Activated CD8-positive, alpha-beta memory T cell treated with anti-CD3 and anti-CD28 coated beads for 4 hours (primary cell): ENCODE data around the gene LRRC3C.
"Not testable (repeated sequence)": the region's sequence is repeated elsewhere in the genome, so short reads cannot be mapped to it uniquely, and the experiment has no call there.

Experiments
- DNase-seq, 2 donors: peaks; one replicate each; pipeline ENCODE4 v3.0.0-alpha.2; 2020; ENCODE audit warnings: low read depth in 2 of 2

The LRRC3C gene, protein sequence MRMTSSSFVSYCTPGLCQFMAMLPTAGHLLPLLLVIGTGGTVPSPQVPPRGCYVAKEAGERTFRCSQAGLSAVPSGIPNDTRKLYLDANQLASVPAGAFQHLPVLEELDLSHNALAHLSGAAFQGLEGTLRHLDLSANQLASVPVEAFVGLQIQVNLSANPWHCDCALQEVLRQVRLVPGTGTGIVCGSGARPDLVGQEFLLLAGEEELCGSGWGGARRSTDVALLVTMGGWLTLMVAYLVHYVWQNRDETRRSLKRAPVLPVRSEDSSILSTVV

DNA sequence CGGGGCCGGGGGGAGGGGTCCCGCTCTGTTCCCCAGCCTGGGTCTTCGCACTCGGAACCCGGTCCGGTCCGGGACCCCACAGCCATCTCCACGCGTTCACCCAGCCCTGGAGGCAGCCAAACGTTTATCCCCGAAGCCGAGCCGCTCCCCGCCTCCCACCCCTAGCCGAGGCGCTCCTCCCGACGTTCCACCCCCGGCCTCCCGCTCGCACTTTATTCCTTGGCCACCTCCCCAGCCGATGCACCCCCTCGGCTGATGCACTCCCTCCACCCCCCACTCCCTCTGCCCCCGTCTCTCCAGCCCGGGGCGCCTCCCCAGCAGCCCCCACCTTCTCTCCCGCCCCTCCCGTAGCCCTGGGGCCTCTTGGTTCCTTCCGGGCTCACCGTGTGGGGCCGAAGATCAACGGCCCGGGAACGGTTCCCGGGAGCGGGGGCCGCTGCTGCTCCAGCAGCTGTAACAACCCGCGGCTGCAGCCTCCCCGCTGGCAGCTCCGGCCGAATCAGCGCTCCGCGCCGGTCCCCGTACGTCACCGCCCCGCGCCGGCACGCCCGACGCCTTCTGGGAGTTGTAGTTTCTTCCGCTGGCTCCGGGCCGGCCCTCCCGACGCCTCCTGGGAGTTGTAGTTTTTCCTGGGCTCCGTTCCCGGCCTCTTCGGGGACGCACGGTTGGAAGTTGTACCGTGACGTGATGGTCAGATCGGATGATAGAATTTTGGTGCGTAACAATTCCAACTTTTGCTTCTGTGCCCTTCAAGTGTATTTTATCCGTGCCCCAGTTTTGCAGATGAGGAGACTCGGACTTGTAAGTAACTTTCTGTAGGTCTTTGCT lies at the start of gene LRRC3C, which contains the start of gene ORMDL3:
Gene LRRC3C, plus strand, starts transcription at position 632 of the 828 bp plus-strand sequence. CDS start 13,792 bp downstream, outside the sequence.
Gene ORMDL3, minus strand, starts transcription at position 501 of the 828 bp plus-strand sequence. CDS start 3,398 bp downstream, outside the sequence.
- peak; percentile 80 to 81 for DNase-seq

DNA sequence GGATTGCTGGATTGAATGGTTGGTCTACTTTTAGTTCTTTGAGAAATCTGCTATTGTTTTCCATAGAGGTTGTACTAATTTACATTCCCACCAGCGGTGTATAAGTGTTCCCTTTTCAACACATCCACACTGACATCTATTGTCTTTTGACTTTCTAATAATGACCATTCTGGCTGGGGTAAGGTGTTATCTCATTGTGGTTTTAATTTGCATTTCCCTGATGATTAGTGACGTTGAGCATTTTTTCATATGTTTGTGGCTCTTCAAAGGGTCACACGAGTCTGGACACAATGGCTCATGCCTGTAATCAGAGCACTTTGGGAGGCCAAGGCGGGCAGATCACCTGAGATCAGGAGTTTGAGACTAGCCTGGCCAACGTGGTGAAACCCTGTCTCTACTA lies 41.4 kb upstream of the LRRC3C start:
- DNase-seq: not testable (repeated sequence)

DNA sequence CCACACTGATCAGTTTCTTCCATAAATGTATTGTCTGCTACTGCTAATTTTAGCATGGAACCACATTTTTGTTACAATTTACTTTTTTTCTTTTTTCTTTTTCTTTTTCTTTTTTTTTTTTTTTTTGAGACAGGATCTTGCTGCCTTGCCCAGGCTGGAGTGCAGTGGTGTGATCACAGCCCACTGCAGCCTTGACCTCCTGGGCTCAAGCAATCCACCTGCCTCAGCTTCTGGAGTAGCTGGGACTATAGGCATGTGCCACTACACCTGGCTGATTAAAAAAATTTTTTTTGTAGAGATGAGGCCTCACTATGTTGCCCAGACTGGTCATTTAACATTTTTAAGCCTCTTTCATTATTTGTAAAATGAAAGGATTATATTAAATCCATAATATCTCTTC lies 40.5 kb upstream of the LRRC3C start:
- no peak for DNase-seq

DNA sequence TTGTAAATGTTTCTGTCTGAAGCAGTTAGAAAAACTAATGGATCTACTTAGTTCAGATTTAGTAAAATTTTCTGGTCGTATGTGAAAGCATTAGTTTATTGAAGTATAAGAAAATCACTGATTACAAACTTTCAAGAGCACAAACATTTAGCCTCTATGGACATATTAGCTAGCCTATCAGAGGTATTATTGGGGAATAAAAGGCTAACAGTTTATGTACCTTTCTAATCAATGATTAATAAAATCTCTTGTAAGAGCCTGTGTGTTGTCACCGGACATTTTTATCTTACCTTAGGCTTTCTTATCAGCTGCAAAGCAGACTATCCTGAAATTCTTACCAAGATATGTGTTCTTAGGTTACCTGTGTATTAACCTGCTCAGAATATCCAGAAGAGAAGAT lies 38.3 kb upstream of the LRRC3C start:
- DNase-seq: no peak

DNA sequence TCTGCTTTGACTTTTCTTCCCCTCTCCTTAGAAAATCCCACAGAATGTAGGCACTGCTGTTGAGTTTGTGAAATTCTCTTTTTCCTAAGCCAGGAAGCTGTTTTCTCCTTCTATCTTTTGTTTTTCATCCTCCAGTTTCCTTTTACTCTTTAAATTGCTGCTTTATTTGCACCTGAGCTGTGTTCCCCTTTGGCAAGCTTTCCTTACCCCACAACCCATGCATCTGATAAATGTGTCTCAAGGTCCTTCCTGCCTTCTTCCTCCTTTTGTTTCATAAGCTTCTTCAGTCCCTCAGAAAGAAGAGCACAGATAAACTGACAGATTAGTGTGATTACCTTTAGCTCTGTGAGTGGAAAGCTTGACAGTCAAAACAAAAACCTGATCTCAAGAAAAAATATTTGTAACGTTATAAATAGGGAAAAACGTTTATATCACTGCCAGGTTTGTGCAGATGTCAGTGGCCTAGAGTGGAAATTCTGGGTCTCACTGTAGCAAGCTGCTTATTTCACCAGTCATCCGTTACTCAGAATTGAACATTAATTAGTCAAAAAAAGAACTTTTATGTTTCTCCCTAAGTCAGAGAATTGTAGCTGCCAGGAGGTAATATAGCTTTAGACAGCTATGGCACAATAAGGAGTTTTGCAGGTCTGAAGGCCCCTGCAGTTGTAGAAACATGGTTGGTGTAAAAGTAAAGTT lies 32.7 kb upstream of the LRRC3C start:
- DNase-seq: no peak

DNA sequence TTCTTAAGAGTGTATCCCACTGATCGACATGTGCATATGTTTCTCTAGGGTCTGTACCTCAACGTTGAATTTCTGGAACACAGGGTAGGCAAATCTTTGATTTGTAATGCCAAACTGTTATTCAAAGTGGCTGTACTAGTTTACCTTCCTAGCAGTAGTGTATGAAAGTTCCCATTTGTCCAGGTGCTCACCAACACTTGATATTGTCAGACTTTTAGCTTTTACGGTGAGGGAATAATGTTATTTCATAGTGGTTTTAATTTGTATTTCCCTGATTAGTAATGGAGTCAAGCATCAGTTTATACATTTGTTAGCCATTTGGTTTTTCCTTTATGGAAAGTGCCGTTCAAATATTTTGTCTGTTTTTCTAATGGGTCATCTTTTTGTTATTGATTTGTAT lies 29.4 kb upstream of the LRRC3C start:
- no peak for DNase-seq

DNA sequence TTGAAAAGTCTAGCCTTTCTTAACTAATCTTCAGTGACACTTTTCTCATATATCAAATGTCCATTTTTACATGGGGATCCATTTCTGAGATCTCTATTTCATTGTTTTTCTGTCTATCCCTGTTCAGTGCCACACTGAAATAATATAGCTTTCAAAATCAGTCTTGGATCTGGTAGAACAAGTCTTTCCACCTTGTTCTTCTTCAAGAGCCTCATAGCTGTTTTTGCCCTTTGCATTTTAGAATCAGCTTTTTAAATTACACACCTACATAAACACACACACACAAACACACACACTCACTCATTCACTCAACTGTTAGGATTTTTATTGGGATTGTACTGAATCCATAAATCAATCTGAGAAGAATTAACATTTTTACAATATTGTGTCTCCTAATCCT lies 28.3 kb upstream of the LRRC3C start:
- no peak for DNase-seq

DNA sequence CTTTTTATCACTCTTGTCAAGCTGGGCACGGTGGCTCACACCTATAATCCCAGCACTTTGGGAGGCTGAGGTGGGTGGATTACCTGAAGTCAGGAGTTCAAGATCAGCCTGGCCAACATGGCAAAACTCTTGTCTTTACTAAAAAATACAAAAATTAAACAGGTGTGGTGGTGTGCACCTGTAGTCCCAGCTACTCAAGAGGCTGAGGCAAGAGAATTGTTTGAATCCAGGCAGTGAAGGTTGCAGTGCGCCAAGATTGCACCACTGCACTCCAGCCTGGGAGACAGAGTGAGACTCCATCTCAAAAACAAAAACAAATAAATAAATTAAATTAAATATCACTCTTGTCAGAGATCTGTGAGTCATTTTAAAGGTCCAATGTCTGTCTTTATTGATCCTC lies 25.5 kb upstream of the LRRC3C start:
- DNase-seq: not testable (repeated sequence)

DNA sequence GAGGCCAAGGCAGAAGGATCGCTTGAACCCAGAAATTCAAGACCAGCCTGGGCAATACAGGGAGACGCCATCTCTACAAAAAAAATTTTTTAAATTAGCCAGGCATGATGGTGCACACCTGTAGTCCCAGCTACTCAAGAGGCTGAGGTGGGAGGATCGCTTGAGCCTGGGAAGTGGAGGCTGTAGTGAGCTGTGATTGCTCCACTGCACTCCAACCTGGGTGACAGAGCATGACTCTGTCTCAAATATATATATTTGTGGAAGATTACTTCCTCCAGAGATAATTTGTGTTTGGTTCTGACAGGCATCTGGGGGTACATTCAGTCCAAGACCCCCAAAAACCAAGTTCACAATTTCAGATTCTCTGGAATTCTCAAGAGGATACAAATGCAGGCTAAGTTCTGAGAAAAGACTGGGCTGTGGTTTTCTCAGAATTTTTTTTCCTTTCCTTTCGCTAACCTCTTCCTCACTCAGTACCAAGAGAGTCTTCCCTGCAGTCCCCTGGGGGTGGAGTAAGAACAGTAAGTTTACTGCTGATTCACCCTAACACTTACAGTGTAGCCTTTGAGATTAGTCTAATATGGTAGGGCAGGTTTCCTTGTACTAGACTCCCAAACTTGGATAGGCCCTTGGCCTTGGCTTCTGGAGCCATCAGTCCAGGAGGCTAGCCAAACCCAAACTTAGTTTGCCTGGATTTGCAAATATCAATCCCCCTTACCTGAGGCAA lies 24.2 kb upstream of the LRRC3C start:
- DNase-seq: no peak

DNA sequence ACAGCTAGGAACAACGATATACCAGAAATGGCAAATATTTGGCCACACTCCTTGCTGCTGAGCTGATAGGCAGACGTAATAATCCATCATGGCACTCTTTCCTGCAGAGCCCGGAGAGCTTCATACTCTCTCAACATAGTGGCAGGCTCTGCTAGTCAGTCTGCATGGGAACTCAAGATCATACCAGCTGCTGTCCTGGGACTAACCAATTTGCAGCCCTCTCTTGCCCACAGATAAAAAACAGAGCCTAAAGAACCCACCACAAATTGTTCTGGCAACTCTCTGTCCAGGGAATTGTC lies 22.6 kb upstream of the LRRC3C start:
- DNase-seq: no peak

DNA sequence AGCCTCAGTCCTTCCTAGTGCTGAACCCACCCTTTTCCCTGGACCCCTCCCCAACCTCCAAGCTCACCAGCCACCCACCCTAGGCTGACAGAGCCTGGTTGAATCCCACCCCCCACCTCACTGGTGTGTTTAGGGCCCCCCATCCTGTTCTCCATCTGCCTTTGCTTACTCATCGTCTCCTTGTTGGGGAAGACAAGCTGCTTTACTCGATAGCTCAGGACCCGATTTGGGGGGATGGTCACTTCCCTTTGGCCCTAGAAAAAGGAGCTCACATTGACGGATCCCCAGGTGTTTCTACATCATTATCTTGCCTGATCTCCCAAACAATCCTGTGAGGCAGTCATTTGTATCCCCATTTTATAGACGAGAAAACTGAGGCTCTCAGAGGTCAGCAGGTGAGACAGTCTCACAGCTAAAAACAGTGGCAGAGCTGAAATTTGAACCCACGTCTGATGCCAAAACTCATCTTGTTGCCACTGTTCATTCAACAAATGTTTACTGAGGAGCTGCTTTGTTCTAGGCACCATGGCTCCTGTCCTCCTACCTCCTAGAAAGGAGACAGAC lies 18.7 kb upstream of the LRRC3C start:
- no peak for DNase-seq

DNA sequence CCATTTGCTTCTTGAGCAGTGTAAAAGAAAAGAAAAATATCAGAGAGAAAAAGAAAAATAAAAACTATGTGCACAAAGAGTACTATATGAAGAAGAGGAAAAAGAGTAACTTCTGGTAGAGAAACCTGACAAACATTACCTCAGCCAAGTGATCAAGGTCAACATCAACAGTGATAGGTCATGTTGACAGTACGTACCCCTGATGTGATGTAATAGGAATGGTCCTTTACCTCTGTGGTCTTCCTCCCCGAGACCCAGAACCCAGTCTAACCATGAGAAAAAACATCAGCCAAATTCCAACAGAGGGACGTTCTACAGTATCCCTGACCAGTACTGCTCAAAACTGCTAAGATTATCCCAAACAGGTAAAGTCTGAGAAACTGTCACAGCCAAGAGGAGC lies 13.5 kb upstream of the LRRC3C start:
- DNase-seq: no peak

DNA sequence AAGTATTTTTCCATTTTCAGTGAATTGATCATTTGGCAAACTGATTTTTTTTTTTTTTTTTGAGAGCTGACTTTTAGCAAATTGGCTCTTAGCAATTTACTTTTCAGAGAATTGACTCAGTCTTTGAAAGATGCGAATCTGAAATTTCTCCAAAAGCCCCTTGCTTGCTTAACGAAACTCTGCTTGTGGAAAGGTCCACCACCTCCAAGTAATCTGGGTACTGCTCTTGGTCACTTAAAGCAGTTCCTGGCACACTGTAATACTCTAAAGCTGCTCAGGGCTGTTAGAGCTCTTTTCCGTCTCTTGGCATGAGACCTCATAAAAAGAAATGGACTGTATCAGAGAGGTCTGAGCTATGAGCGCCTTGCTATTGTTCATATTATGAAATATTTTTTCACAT lies 12.0 kb upstream of the LRRC3C start:
- DNase-seq: no peak

DNA sequence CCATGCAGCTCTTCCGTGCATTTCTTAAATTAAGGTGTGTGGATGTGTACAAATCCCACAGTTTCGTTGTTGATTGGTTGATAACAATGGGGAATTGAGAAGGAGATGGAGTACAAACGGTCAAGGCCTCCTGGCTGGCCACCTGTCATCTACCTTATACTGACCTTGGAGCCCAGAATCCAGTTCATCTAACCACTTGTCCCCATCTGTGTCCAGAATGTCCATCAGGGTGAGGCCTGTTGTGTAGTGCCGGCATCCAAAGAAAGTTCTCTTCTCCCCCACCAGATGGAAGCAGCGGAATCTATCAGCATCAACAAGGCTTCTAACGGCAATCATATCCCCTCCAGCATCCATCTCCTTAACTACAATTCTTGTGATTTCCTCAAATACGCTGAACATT lies 10.6 kb upstream of the LRRC3C start:
- no peak for DNase-seq

DNA sequence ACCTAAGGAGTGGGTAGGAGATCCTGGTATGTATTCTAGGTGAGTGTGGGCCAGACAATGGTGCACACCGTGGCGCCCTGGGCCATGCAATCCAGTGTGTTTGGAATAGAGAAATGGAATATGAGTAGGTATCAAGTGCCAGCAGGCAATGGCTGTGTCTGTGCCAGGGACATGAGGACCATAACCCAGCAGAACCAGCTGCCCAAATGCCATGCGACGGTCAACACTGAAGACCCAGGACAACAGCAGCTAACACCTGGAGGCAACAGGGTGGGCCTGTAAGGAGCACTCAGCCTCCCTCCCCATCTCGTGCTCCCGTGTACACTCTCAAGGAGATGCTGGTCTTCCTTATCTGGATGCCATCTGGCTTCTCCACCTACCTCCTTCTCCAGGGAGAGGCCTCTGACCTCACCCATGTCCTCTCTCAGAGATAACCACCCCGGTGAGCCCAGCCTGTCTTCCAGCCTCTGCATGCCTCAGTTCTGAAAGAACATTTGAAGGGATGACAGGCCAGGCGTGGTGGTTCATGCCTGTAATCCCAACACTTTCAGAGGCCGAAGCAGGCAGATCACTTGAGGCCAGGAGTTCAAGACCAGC lies 8.3 kb upstream of the LRRC3C start:
- no peak for DNase-seq

DNA sequence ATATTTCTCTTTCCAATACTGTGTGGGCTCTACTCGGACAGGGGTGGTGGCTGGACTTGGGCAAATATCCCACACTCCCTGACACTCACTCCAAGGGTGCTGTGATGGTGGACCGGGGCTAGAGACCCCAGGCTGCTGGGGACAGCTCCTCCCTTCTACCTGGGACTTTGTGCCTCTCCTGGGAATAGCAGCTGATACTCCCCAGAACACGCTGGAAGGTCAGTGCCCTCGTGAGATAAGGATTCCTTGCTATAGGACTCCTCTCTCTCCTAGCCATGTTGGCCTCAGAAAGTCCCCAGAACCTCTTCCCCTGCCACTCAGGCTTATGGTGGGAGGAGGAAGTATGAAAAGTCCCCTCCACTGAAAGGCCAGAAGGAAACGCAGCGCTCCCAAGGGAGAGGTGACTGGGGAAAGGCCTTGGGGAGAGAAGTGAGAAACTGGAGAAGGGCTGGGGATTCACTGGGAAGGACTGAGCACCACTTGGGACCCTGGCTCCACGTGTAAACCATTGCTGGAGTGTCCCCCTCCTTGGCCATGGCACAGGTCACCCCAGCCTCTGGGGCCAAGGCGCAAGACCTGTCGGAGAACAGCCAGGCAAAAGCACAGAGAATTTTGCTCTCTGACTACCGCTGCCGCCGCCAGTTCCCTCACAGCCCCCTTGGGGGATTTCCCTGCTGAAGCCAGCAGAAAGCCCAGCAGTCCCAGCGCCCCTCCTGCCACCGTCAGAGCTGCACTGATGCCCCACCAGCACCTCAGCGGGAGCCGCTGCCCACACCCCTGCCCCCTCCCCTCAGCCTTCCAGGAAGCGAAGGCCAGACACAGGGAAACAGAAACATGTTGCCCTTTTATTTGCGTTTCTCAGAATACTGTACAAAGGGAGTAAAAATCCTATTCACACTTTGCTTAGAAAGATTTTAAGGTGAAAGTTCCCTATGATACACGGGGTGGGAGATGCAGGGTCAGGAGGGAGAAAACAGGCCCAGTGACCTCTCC lies 7.0 kb upstream of the LRRC3C start:
- peak in 1 of 2 donors; percentile 18 for DNase-seq

DNA sequence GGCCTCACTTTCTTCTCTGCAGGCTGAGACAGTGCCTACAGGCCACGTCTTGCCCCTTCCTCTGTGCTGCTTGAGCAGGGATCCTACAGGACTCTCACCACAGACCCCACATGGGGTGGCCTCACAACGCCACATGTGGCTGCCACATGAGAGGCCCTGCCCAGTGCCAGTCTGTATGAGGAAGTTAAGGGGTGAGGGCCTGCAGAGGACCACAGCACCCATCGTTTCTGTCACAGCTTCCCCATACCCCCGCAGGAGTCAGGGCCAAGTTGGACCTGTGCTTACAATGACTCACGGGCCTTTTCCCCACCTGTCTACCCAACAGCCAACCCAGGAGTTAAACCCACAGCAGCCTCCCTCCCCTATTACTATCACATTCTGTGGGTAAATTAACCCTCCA lies 6.2 kb upstream of the LRRC3C start:
- DNase-seq: no peak

DNA sequence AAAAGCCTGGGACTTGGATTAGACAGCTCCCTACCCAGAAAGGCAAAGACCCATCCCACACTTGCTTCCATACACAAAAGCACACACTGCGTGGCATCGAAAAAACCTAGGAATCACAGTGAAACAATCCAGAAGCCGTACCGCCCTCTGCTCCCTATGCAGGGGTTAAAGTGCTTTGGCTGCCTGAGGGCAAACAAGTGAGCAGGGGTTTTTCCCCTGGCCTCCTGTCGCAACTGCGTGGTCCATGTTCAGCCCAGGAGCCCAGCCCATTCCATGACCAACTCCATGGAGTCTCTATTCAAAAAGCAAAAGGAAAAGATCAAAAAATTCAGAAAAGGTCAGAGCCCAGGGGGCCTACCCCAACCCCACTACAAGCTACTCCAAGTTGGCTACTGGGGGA lies 5.5 kb upstream of the LRRC3C start:
- DNase-seq: no peak

DNA sequence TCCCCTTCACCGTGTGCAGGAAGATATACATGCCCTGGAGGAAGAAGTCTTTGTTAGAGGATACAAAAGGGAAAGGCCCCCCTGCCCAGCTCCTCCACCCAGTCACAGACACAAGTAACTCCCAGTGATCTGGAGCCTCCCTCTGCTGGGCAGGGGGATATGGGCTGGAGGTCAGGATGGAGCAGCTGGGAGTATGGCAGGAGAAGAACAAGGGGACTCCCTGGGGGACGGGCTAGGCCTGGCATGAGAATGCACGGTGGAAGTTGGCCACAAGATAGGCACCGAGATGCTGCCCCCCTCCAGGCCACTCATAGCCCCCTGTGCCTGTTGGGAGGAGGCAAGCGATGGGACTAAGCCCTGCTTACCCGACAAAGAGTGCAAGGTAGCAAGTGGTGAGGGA lies 4.3 kb upstream of the LRRC3C start:
- no peak for DNase-seq
